SK-MEL-5 (cell line): Measurements from ENCODE around the gene WDR90. TPM values are rescaled to one million over a fixed set of nuclear protein-coding genes. Genes with fewer than 3 reads are reported as not detected.

ENCODE experiments used
- DNase-seq: peaks from one replicate; pipeline ENCODE4 v3.0.0-alpha.2; 2016; ENCODE audit warnings: low read depth, low spot score
- in situ Hi-C: cut with HindIII; loops from 2 replicates; pipeline ENCODE4 v1.10.0; 2016; ENCODE audit warnings: low sequenced_read_pairs, high pct_unique_total_duplicates, low pct_unique_long_range_greater_than_20kb
- total RNA-seq: library from RNA; depleted of rRNA; stranded (reverse); fragments of >200 nt; shearing (Covaris generic); gene quantifications from 2 replicates; pipeline ENCODE4 v1.2.3, GENCODE V29; 2014

WDR90 gene
- total RNA-seq, 1 experiment from 2014 or later, result 10.3 TPM

- in situ Hi-C loops, result no loop called here
- no peak for DNase-seq
These were observed 1.8 kb upstream of the WDR90 start for GRCh38 chr16:647173-647902.

- peak; percentile 69 for DNase-seq
- in situ Hi-C loops, result no loop called here
These were observed 939 bp upstream of the WDR90 start for GRCh38 chr16:648071-648780.

- in situ Hi-C loops, result no loop called here
- DNase-seq, result no peak
These were observed 466 bp downstream of the WDR90 start for GRCh38 chr16:649631-650030.

GRCh38 chr16:651844-652243 lies 2.7 kb downstream of the WDR90 start:
- peak; percentile 45 for DNase-seq
- in situ Hi-C loops, result no loop called here

GRCh38 chr16:652454-653305 lies 3.5 kb downstream of the WDR90 start:
- in situ Hi-C loops, result no loop called here
- DNase-seq, result no peak

- DNase-seq, result no peak
- in situ Hi-C loops, result no loop called here
These were observed 4.9 kb downstream of the WDR90 start for GRCh38 chr16:654034-654433.

GRCh38 chr16:657487-657886 lies 8.3 kb downstream of the WDR90 start:
- DNase-seq, result no peak
- in situ Hi-C loops, result no loop called here

- in situ Hi-C loops, result no loop called here
- no peak for DNase-seq
These were observed 9.8 kb downstream of the WDR90 start for GRCh38 chr16:658679-659571.

- in situ Hi-C loops, result no loop called here
- no peak for DNase-seq
These were observed 10.5 kb downstream of the WDR90 start for GRCh38 chr16:659618-660017.

GRCh38 chr16:660132-660458 lies 10.9 kb downstream of the WDR90 start:
- no peak for DNase-seq
- in situ Hi-C loops, result no loop called here

GRCh38 chr16:660459-661183 lies 11.5 kb downstream of the WDR90 start:
- in situ Hi-C loops, result no loop called here
- DNase-seq, result peak; percentile 90

GRCh38 chr16:661184-661821 lies 12.1 kb downstream of the WDR90 start:
- in situ Hi-C loops, result no loop called here
- DNase-seq, result no peak

GRCh38 chr16:662095-662494 lies 12.9 kb downstream of the WDR90 start:
- in situ Hi-C loops, result no loop called here
- DNase-seq, result no peak

GRCh38 chr16:662597-662996 lies 13.4 kb downstream of the WDR90 start:
- DNase-seq, result no peak
- in situ Hi-C loops, result no loop called here

- in situ Hi-C loops, result no loop called here
- no peak for DNase-seq
These were observed 17.4 kb downstream of the WDR90 start for GRCh38 chr16:666572-666971.

GRCh38 chr16:667113-667779 lies 18.1 kb downstream of the WDR90 start:
- in situ Hi-C loops, result no loop called here
- DNase-seq, result no peak
